K562 (cell line): ENCODE results near the gene TEX48. TPM values are rescaled to one million over a fixed set of nuclear protein-coding genes. Genes with fewer than 3 reads are reported as not detected.

ENCODE experiments used
- ARID4B ChIP-seq: sonication (generic); formaldehyde crosslinking; IDR thresholded peaks from 2 replicates; pipeline ENCODE4 v1.8.0; 2022; ENCODE audit warnings: mild to moderate bottlenecking, missing genetic modification reagents
- CBX3 ChIP-seq, 2 experiments: IDR thresholded peaks; 1 replicate in 1 of 2; 2 replicates in 1 of 2; pipeline ENCODE4 v1.6.1; 2012; ENCODE audit warnings: inconsistent platforms in 2 of 2, low read length in 2 of 2, borderline replicate concordance in 1 of 2, control low read depth in 1 of 2
- EGR1 ChIP-seq: fragments of 450-650 bp; conservative IDR thresholded peaks from 2 replicates; pipeline ENCODE4 v1.6.1; 2017; ENCODE audit warnings: mild to moderate bottlenecking
- HMGN3 ChIP-seq: IDR thresholded peaks from 2 replicates; pipeline ENCODE4 v1.6.1; 2011; ENCODE audit warnings: borderline replicate concordance, low read depth, mild to moderate bottlenecking, mixed read lengths, low read length; ENCODE audit not compliant: insufficient read length; ENCODE audit errors: extremely low read depth
- MAFK ChIP-seq: IDR thresholded peaks from 2 replicates; pipeline ENCODE4 v1.6.1; 2011; ENCODE audit warnings: low read length, improper control_type of control experiment
- NELFE ChIP-seq: IDR thresholded peaks from 2 replicates; pipeline ENCODE4 v1.6.1; 2011; ENCODE audit warnings: mild to moderate bottlenecking; ENCODE audit not compliant: insufficient read depth, insufficient read length
- RBM39 ChIP-seq: fragments of 200-400 bp; formaldehyde crosslinking; optimal IDR thresholded peaks from 2 replicates; pipeline ENCODE3; 2018; ENCODE audit warnings: low read depth, low read length
- ZNF79 ChIP-seq: fragments of 250-450 bp; sonication (Bioruptor Pico); IDR thresholded peaks from 2 replicates; pipeline ENCODE4 v1.4.0; 2020; ENCODE audit warnings: low read depth, mild to moderate bottlenecking, moderate library complexity
- polyA plus RNA-seq, 8 experiments: library from polyadenylated mRNA; depleted of rRNA in 4 of 8; stranded (reverse) in 5 of 8; unstranded in 3 of 8; fragments of >200 nt; fragmentation: Nextera tagmentation in 2 of 8; fragmentation: Illumina TruSeq in 1 of 8; extraction: Ambion mirVana in 2 of 8; extraction: Trizol in 1 of 8; gene quantifications; 2 replicates each; pipeline versions ENCODE4 v1.2.1 to v1.2.3, GENCODE V29; 2011 to 2014; ENCODE audit warnings: inconsistent platforms in 1 of 8, missing spikeins in 1 of 8
- total RNA-seq, 7 experiments: library from RNA; depleted of rRNA in 6 of 7; stranded (reverse); fragments of >200 nt in 6 of 7; fragmentation: Illumina TruSeq in 2 of 7; extraction: Trizol in 2 of 7; gene quantifications; 2 replicates each; pipeline versions ENCODE4 v1.2.1 to v1.2.3, GENCODE V29; 2011 to 2021; ENCODE audit warnings: low replicate concordance in 1 of 7

TEX48 gene
- total and polyA plus RNA-seq, 9 of the 15 experiments (the other 6 are each of a cell fraction or from before 2014, with no cell fraction given) = not detected

- TF ChIP-seq ARID4B (CRISPR knock-in tag) (no peak), NELFE (no peak), ZNF79 (CRISPR knock-in tag) (no peak), HMGN3 (no peak), RBM39 (no peak), EGR1 (no peak), CBX3 (IDR thresholded peaks at IDR 0.05; ENCODE audit: borderline replicate concordance in 1 of 2, low read length in 2 of 2) (no peak), MAFK (no peak)
Observed at GRCh38 chr9:114694719-114695269, 12.8 kb upstream of the TEX48 start (continued).
